ENCODE measurements around the gene HES5.

DNA sequence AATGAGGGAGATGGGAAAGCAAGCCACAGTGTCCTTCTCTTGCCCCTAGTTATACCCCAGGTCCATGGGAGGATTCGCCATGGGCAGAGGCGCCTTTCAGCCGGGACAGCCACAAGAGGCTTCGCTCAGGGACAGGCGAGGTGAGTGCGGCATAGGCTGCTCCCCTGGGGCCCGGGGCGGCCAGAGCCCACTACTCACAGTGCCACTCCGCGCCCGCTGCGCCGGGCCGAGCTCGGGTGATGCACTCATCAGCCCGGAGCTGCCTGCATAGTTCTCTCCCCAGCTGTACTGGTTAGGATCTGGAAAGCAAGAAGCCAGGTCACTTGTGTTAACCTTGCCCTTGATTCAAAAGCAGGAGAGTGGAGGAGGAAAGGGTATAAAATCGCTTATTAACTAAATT lies 12.1 kb downstream of the HES5 start:
- TF ChIP-seq CTCF (IDR thresholded peaks at IDR 0.05 in 8 of 11, conservative IDR thresholded peaks at IDR 0.05 in 3 of 11), result no peak
- no peak for TF ChIP-seq POLR2A (IDR thresholded peaks at IDR 0.05)

Measured in spleen (tissue), 7 donors.